ENCODE measurements around the gene SRL. TPM values are rescaled to one million over a fixed set of nuclear protein-coding genes. Genes with fewer than 3 reads are reported as not detected.

Gene SRL
- total and polyA plus RNA-seq, 2 of the 13 experiments (the other 11 are each of a cell fraction or from before 2014, with no cell fraction given), result 0.05 TPM; not detected in 1

GRCh38 chr16:4169415-4169814, 72.5 kb downstream of the SRL start:
- Histone ChIP-seq H2AFZ (ENCODE audit: low read length) (no peak overlapping the region), H3K4me3 (replicated peaks in 1 of 3; ENCODE audit: insufficient read depth in 1 of 3, low read depth in 2 of 3, low read length in 3 of 3) (no peak overlapping the region), H3K4me2 (ENCODE audit: low read depth, low read length) (no peak overlapping the region), H3K27me3 (ENCODE audit: control insufficient read depth in 1 of 2, insufficient read depth in 2 of 2, low read length in 2 of 2) (peaks cover 3 to 15% of the 10 kb centered on the region in 2 experiments; a peak in 4 of 5 replicates), H3K9ac (ENCODE audit: insufficient read depth, low read depth, low read length) (no peak overlapping the region), H3K36me3 (replicated peaks in 1 of 2; ENCODE audit: control insufficient read depth in 1 of 2, insufficient read depth in 2 of 2, low read length in 2 of 2) (no peaks in the 10 kb centered on the region), H3K4me1 (ENCODE audit: insufficient read depth, low read length) (0 out of 2 replicates have a peak, but pooled peaks cover under 1% of the 10 kb centered on the region), H3K79me2 (ENCODE audit: insufficient read depth, low read length) (no peaks in the 10 kb centered on the region), H3K9me3 (ENCODE audit: low read length) (no peaks in the 10 kb centered on the region), H4K20me1 (ENCODE audit: insufficient read depth, low read length) (no peaks in the 10 kb centered on the region), H3K27ac (ENCODE audit: extremely low read length, insufficient read depth, low read length) (no peak overlapping the region)
- 60% methylated on average over 6 of the region's 6 CpGs for WGBS (ENCODE audit: low lambda C conversion rate)
- BruUV-seq (replicated peaks), result no TSS peak
- ATAC-seq (no peak), FAIRE-seq (no peak), DNase-seq (ENCODE audit: low spot score) (no peak)
- intact Hi-C loops (cut with micrococcal nuclease; ENCODE audit: unreplicated experiment) (no loop called here), in situ Hi-C loops (cut with HindIII; ENCODE audit: extremely low pct_ligation_motif_present, low pct_unique_long_range_greater_than_20kb) (no loop called here)
- ChIA-PET POLR2A (no interaction called here), CTCF (ENCODE audit: low intra/inter-chr PET ratio, low total read pairs) (no interaction called here)
- TF ChIP-seq MAFK (conservative IDR thresholded peaks at IDR 0.05 in 1 of 2, IDR thresholded peaks at IDR 0.05 in 1 of 2; ENCODE audit: low read length in 2 of 2), result peak; percentile 99
- TF ChIP-seq MAFG (CRISPR knock-in tag; IDR thresholded peaks at IDR 0.05), result 0 out of 2 replicates have a peak, but pooled peaks have one; percentile 72
- no peak for TF ChIP-seq HNRNPL (IDR thresholded peaks at IDR 0.05; ENCODE audit: low read depth, low read length)
- peak; percentile 99 for TF ChIP-seq MAFF (IDR thresholded peaks at IDR 0.05; ENCODE audit: low read depth, low read length)

- H3K4me1 ChIP-seq (ENCODE audit: insufficient read depth, low read length), result no peaks in the 10 kb centered on the region
- TF ChIP-seq KDM3A (CRISPR knock-in tag; IDR thresholded peaks at IDR 0.05; ENCODE audit: low read depth) (no peak), ZNF710 (CRISPR knock-in tag; IDR thresholded peaks at IDR 0.05; ENCODE audit: borderline replicate concordance) (no peak)
- H3K4me2 ChIP-seq (ENCODE audit: low read depth, low read length), result no peak overlapping the region
- ATAC-seq (no peak), DNase-seq (ENCODE audit: low spot score) (no peak), FAIRE-seq (no peak)
- H2AFZ ChIP-seq (ENCODE audit: low read length), result no peak overlapping the region
- H3K4me3 ChIP-seq (replicated peaks in 1 of 3; ENCODE audit: insufficient read depth in 1 of 3, low read depth in 2 of 3, low read length in 3 of 3), result no peak overlapping the region
- 44% methylated on average over 4 of the region's 4 CpGs for WGBS (ENCODE audit: low lambda C conversion rate)
- H3K9ac ChIP-seq (ENCODE audit: insufficient read depth, low read depth, low read length), result no peak overlapping the region
- ChIA-PET POLR2A (no interaction called here), CTCF (ENCODE audit: low intra/inter-chr PET ratio, low total read pairs) (no interaction called here)
- no TSS peak for BruUV-seq (replicated peaks)
- no peaks in the 10 kb centered on the region for H4K20me1 ChIP-seq (ENCODE audit: insufficient read depth, low read length)
- H3K9me3 ChIP-seq (ENCODE audit: low read length), result no peaks in the 10 kb centered on the region
- H3K27me3 ChIP-seq (ENCODE audit: control insufficient read depth in 1 of 2, insufficient read depth in 2 of 2, low read length in 2 of 2), result peaks cover 2 to 15% of the 10 kb centered on the region in 2 experiments; a peak in 4 of 5 replicates
- in situ Hi-C loops (cut with HindIII; ENCODE audit: extremely low pct_ligation_motif_present, low pct_unique_long_range_greater_than_20kb), result no loop called here
- intact Hi-C loops (cut with micrococcal nuclease; ENCODE audit: unreplicated experiment), result no loop called here
- H3K36me3 ChIP-seq (replicated peaks in 1 of 2; ENCODE audit: control insufficient read depth in 1 of 2, insufficient read depth in 2 of 2, low read length in 2 of 2), result no peaks in the 10 kb centered on the region
- no peaks in the 10 kb centered on the region for H3K79me2 ChIP-seq (ENCODE audit: insufficient read depth, low read length)
- no peak overlapping the region for H3K27ac ChIP-seq (ENCODE audit: extremely low read length, insufficient read depth, low read length)
These were observed 75.1 kb downstream of the SRL start for GRCh38 chr16:4166821-4167220.

Measured in HepG2 (cell line).